WTC11 (cell line): ENCODE results near the gene MPST. TPM values are rescaled to one million over a fixed set of nuclear protein-coding genes. Genes with fewer than 3 reads are reported as not detected.

ENCODE experiments used
- ATAC-seq: fragments of 200-7000 bp; cut with Tn5 transposase; 2 replicates; pipeline ENCODE4 v1.10.0; 2021; ENCODE audit warnings: mild to moderate bottlenecking, moderate library complexity
- CTCF ChIA-PET: fragments of 300-600 bp; sonication (Branson Sonifier 250); formaldehyde crosslinking; loops from one replicate; lab custom pipeline; 2021; ENCODE audit warnings: antibody characterized with exemption; lab: Charles Lee
- POLR2A ChIA-PET: fragments of 350-600 bp; sonication (Branson Sonifier 250); formaldehyde crosslinking; loops from one replicate; lab custom pipeline; 2021; ENCODE audit warnings: antibody characterized with exemption; lab: Charles Lee
- DNase-seq: peaks from one replicate; pipeline ENCODE4 v3.0.0; 2021; ENCODE audit warnings: low spot score
- H3K27ac Mint-ChIP-seq: 2 replicates; pipeline ENCODE4 v1.8.0; 2021; ENCODE audit warnings: mixed read lengths
- H3K27me3 Mint-ChIP-seq: 2 replicates; pipeline ENCODE4 v1.8.0; 2021; ENCODE audit warnings: low read depth, mild to moderate bottlenecking, moderate library complexity, mixed read lengths
- H3K36me3 Mint-ChIP-seq: 2 replicates; pipeline ENCODE4 v1.8.0; 2021; ENCODE audit warnings: mixed read lengths
- H3K4me1 Mint-ChIP-seq: 2 replicates; pipeline ENCODE4 v1.8.0; 2022; ENCODE audit warnings: mixed read lengths
- H3K4me3 Mint-ChIP-seq: 2 replicates; pipeline ENCODE4 v1.8.0; 2021; ENCODE audit warnings: mild to moderate bottlenecking, moderate library complexity, mixed read lengths
- H3K9me3 Mint-ChIP-seq: 2 replicates; pipeline ENCODE4 v1.8.0; 2021; ENCODE audit warnings: mixed read lengths
- CREB1 ChIP-seq: sonication (generic); formaldehyde crosslinking; IDR thresholded peaks from 2 replicates; pipeline ENCODE4 v1.8.0; 2023; ENCODE audit warnings: mild to moderate bottlenecking, missing genetic modification reagents
- ESRRA ChIP-seq: sonication (generic); formaldehyde crosslinking; IDR thresholded peaks from 2 replicates; pipeline ENCODE4 v1.8.1; 2022; ENCODE audit warnings: mild to moderate bottlenecking, missing genetic modification reagents, borderline replicate concordance
- ETV6 ChIP-seq: sonication (generic); formaldehyde crosslinking; IDR thresholded peaks from 2 replicates; pipeline ENCODE4 v1.8.1; 2022; ENCODE audit warnings: mild to moderate bottlenecking, missing genetic modification reagents
- FOXK1 ChIP-seq: sonication (generic); formaldehyde crosslinking; IDR thresholded peaks from 2 replicates; pipeline ENCODE4 v1.8.0; 2022; ENCODE audit warnings: mild to moderate bottlenecking, moderate library complexity, missing genetic modification reagents
- HMGA2 ChIP-seq: fragments of 250-450 bp; sonication (Bioruptor Pico); IDR thresholded peaks from 2 replicates; pipeline ENCODE4 v1.4.0; 2021; ENCODE audit warnings: mild to moderate bottlenecking, moderate library complexity
- MXD4 ChIP-seq: fragments of 250-450 bp; sonication (Bioruptor Pico); IDR thresholded peaks from 2 replicates; pipeline ENCODE4 v1.8.0; 2021; ENCODE audit warnings: mild to moderate bottlenecking, moderate library complexity, borderline replicate concordance
- NFYB ChIP-seq: sonication (generic); formaldehyde crosslinking; conservative IDR thresholded peaks from 2 replicates; pipeline ENCODE4 v1.8.0; 2022; ENCODE audit warnings: low read depth, missing genetic modification reagents
- PRRX2 ChIP-seq: fragments of 250-450 bp; sonication (Bioruptor Pico); IDR thresholded peaks from 2 replicates; pipeline ENCODE4 v1.8.0; 2021; ENCODE audit warnings: mild to moderate bottlenecking
- RELA ChIP-seq: sonication (generic); formaldehyde crosslinking; IDR thresholded peaks from 2 replicates; pipeline ENCODE4 v1.8.1; 2022; ENCODE audit warnings: missing genetic modification reagents, mild to moderate bottlenecking, borderline replicate concordance
- TEAD4 ChIP-seq: sonication (generic); formaldehyde crosslinking; IDR thresholded peaks from 2 replicates; pipeline ENCODE4 v1.8.0; 2022; ENCODE audit warnings: mild to moderate bottlenecking, missing genetic modification reagents
- ZNF121 ChIP-seq: sonication (generic); formaldehyde crosslinking; IDR thresholded peaks from 2 replicates; pipeline ENCODE4 v1.8.0; 2023; ENCODE audit warnings: missing genetic modification reagents
- ZNF138 ChIP-seq: sonication (generic); formaldehyde crosslinking; conservative IDR thresholded peaks from 2 replicates; pipeline ENCODE4 v1.8.1; 2022; ENCODE audit warnings: mild to moderate bottlenecking, moderate library complexity, missing genetic modification reagents
- ZNF219 ChIP-seq: sonication (generic); formaldehyde crosslinking; IDR thresholded peaks from 2 replicates; pipeline ENCODE4 v1.8.0; 2023; ENCODE audit warnings: missing genetic modification reagents, mild to moderate bottlenecking, borderline replicate concordance
- ZNF263 ChIP-seq: sonication (generic); formaldehyde crosslinking; IDR thresholded peaks from 2 replicates; pipeline ENCODE4 v1.8.1; 2022; ENCODE audit warnings: low read depth, mild to moderate bottlenecking, moderate library complexity, missing genetic modification reagents
- ZNF671 ChIP-seq: fragments of 250-450 bp; sonication (Bioruptor Pico); IDR thresholded peaks from 2 replicates; pipeline ENCODE4 v1.8.0; 2021; ENCODE audit warnings: mild to moderate bottlenecking
- total RNA-seq: library from RNA; stranded (reverse); gene quantifications from 3 replicates; pipeline ENCODE4 v1.2.3, GENCODE V29; 2021
- TF ChIP-seq, protein P1 (sequence below): sonication (generic); formaldehyde crosslinking; conservative IDR thresholded peaks from 2 replicates; pipeline ENCODE4 v1.8.1; 2023; ENCODE audit warnings: mild to moderate bottlenecking, low read depth, missing genetic modification reagents, moderate library complexity
- TF ChIP-seq, protein P2 (sequence below): sonication (generic); formaldehyde crosslinking; IDR thresholded peaks from 2 replicates; pipeline ENCODE4 v1.8.1; 2023; ENCODE audit warnings: mild to moderate bottlenecking, moderate library complexity, missing genetic modification reagents
- TF ChIP-seq, protein P3 (sequence below): fragments of 250-450 bp; sonication (Bioruptor Pico); conservative IDR thresholded peaks from 2 replicates; pipeline ENCODE4 v1.9.0; 2021; ENCODE audit warnings: mild to moderate bottlenecking
- TF ChIP-seq, protein P4 (sequence below): sonication (generic); formaldehyde crosslinking; IDR thresholded peaks from 2 replicates; pipeline ENCODE4 v1.8.0; 2023; ENCODE audit warnings: mild to moderate bottlenecking, missing genetic modification reagents
- TF ChIP-seq, protein P5 (sequence below): sonication (generic); formaldehyde crosslinking; IDR thresholded peaks from 2 replicates; pipeline ENCODE4 v1.8.1; 2023; ENCODE audit warnings: mild to moderate bottlenecking, missing genetic modification reagents

MPST gene
- total RNA-seq, 1 experiment from 2014 or later = 86.6 TPM

DNA sequence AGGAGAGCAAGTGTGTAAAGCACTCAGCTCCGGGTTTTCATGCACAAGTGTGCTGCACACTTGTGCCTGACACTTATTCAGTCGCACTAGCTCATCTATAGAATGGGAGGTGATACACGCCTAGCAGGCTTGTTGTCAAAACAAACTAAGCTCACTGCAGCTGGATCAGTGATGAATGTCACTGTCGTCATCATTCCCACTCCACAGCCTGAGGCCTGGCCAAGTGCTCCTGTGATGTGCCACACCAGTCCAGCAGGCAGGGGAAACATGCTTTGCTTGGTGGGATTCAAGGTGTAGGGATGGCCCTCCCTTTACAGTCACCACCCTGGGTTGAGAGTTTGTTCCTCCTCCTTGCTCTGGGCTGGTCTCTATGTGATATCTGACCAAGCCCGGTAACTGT, 6.8 kb downstream of the MPST start (continued):
- TF ChIP-seq TEAD4 (CRISPR knock-in tag) (no peak), RELA (CRISPR knock-in tag) (no peak), ESRRA (CRISPR knock-in tag) (no peak), FOXK1 (CRISPR knock-in tag) (no peak)
- TF ChIP-seq, protein P1, sequence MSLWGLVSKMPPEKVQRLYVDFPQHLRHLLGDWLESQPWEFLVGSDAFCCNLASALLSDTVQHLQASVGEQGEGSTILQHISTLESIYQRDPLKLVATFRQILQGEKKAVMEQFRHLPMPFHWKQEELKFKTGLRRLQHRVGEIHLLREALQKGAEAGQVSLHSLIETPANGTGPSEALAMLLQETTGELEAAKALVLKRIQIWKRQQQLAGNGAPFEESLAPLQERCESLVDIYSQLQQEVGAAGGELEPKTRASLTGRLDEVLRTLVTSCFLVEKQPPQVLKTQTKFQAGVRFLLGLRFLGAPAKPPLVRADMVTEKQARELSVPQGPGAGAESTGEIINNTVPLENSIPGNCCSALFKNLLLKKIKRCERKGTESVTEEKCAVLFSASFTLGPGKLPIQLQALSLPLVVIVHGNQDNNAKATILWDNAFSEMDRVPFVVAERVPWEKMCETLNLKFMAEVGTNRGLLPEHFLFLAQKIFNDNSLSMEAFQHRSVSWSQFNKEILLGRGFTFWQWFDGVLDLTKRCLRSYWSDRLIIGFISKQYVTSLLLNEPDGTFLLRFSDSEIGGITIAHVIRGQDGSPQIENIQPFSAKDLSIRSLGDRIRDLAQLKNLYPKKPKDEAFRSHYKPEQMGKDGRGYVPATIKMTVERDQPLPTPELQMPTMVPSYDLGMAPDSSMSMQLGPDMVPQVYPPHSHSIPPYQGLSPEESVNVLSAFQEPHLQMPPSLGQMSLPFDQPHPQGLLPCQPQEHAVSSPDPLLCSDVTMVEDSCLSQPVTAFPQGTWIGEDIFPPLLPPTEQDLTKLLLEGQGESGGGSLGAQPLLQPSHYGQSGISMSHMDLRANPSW (CRISPR knock-in tag) = no peak
- TF ChIP-seq, protein P2, sequence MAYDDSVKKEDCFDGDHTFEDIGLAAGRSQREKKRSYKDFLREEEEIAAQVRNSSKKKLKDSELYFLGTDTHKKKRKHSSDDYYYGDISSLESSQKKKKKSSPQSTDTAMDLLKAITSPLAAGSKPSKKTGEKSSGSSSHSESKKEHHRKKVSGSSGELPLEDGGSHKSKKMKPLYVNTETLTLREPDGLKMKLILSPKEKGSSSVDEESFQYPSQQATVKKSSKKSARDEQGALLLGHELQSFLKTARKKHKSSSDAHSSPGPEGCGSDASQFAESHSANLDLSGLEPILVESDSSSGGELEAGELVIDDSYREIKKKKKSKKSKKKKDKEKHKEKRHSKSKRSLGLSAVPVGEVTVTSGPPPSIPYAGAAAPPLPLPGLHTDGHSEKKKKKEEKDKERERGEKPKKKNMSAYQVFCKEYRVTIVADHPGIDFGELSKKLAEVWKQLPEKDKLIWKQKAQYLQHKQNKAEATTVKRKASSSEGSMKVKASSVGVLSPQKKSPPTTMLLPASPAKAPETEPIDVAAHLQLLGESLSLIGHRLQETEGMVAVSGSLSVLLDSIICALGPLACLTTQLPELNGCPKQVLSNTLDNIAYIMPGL (CRISPR knock-in tag) = no peak

DNA sequence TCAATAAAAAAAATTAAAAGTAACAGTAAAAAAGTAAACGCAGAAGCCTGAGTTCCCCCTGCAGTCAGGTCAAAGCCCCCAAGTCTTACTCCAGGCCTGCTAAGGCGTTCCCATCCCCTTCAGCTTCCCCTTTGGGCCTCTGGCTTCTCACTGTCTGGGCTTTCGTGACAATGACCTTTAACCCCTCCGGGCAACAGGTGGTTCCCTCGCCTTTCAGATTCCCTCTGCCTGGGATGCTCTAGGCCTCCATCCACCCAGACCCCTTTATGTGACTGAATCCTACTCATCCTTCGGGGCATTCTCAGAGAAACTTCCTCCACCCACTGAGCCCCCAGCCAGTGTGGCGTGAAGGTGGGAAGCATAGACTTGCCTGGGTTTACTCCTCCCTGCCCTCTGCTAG, 8.0 kb downstream of the MPST start:
- no peak overlapping the region for H3K27ac Mint-ChIP-seq
- no peak for ATAC-seq
- H3K4me3 Mint-ChIP-seq = no peak overlapping the region
- CTCF ChIA-PET = no interaction called here
- H3K36me3 Mint-ChIP-seq = peaks cover 26% of the 10 kb centered on the region
- no peaks in the 10 kb centered on the region for H3K9me3 Mint-ChIP-seq
- no peaks in the 10 kb centered on the region for H3K27me3 Mint-ChIP-seq
- no peak for DNase-seq
- TF ChIP-seq, protein P3, sequence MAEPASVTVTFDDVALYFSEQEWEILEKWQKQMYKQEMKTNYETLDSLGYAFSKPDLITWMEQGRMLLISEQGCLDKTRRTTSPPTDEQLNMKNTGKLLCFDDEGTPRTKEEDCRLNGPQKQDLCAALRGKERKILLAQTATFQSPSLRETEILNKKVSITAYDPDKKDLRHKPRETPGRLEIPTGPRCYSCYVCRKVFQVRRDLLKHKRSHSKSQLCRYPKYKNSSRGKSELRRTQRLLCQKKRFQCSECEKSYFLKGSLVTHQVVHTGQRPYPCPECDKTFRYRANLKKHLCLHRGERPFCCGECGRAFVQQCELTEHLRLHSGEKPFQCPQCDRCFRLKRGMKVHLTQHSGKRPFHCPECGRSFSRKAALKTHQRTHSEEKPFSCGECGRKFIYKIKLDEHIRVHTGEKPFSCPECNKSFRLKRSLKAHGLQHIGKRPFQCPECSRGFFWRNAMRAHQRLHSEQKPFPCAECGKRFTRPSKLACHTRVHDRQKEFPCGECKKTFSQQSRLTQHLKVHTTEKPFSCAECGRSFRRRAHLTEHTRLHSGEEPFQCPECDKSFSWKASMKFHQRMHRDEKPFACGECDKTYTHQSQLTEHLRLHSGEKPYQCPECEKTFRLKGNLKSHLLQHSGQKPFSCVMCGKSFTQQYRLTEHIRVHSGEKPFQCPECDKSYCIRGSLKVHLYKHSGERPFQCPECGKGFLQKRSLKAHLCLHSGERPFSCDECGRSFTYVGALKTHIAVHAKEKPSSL (CRISPR knock-in tag) = no peak
- TF ChIP-seq HMGA2 (CRISPR knock-in tag) (no peak), ZNF121 (CRISPR knock-in tag) (no peak), MXD4 (CRISPR knock-in tag) (no peak)
- peaks cover 24% of the 10 kb centered on the region for H3K4me1 Mint-ChIP-seq
- POLR2A ChIA-PET = no interaction called here

DNA sequence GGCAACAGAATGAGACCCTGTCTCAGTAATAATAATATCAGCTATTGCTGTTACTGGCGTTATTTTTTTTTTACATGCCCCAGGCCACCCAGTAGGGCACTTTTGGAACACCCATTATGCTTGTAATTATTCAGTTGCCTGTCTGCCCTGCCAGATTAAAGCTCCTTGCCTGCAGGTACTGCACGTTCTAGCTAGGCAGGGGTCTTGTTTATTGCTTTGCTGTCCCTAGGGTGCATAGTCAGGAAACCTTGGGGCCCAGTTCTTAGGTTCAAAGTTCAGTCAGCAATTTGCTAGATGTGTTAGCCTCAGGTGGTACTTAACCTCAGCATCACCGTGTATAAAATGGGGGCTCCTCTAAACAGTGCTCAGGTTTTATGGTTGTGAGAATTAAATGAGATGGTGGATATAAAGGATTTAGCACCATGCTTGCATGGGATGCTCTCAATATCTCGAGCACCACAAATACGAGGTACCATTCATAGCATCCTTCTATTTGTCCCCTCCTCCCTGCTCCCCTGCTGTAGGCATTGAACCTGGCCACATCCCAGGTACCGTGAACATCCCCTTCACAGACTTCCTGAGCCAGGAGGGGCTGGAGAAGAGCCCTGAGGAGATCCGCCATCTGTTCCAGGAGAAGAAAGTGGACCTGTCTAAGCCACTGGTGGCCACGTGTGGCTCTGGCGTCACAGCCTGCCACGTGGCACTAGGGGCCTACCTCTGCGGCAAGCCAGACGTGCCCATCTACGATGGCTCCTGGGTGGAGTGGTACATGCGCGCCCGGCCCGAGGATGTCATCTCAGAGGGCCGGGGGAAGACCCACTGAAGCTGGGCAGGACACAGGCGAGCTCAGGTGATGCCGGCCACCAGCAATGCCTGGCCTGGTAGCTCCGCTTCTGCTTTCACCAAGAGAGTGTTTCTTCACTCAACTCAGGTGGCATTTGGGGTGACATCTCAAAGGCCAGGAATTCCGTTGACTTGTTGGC, 9.4 kb downstream of the MPST start:
- Mint-ChIP-seq H3K27me3 (no peaks in the 10 kb centered on the region; the same call in 1 of the 2 replicates), H3K36me3 (peaks cover 26% of the 10 kb centered on the region), H3K4me1 (peaks cover 35% of the 10 kb centered on the region), H3K4me3 (no peak overlapping the region), H3K9me3 (no peaks in the 10 kb centered on the region), H3K27ac (no peak overlapping the region)
- POLR2A ChIA-PET = interaction anchor here (1.6 kb wide), 1 partner anchor 10 kb away, joined by 5 read pairs; the partner anchor contains the start of genes MPST and TST
- ATAC-seq = no peak
- CTCF ChIA-PET = interaction anchor here (1.2 to 4.9 kb wide), 4 partner anchors 8 to 23 kb away, joined by 3 to 38 read pairs (median 4); partner anchors contain the start of genes KCTD17, MPST and TST
- no peak for DNase-seq
- TF ChIP-seq ZNF219 (CRISPR knock-in tag) = no peak
- TF ChIP-seq, protein P4, sequence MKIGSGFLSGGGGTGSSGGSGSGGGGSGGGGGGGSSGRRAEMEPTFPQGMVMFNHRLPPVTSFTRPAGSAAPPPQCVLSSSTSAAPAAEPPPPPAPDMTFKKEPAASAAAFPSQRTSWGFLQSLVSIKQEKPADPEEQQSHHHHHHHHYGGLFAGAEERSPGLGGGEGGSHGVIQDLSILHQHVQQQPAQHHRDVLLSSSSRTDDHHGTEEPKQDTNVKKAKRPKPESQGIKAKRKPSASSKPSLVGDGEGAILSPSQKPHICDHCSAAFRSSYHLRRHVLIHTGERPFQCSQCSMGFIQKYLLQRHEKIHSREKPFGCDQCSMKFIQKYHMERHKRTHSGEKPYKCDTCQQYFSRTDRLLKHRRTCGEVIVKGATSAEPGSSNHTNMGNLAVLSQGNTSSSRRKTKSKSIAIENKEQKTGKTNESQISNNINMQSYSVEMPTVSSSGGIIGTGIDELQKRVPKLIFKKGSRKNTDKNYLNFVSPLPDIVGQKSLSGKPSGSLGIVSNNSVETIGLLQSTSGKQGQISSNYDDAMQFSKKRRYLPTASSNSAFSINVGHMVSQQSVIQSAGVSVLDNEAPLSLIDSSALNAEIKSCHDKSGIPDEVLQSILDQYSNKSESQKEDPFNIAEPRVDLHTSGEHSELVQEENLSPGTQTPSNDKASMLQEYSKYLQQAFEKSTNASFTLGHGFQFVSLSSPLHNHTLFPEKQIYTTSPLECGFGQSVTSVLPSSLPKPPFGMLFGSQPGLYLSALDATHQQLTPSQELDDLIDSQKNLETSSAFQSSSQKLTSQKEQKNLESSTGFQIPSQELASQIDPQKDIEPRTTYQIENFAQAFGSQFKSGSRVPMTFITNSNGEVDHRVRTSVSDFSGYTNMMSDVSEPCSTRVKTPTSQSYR (CRISPR knock-in tag) = no peak
- no peak for TF ChIP-seq ZNF263 (CRISPR knock-in tag)
- TF ChIP-seq ZNF138 = no peak
- TF ChIP-seq ETV6 (CRISPR knock-in tag) = no peak
- no peak for TF ChIP-seq PRRX2 (CRISPR knock-in tag)
- no peak for TF ChIP-seq ZNF671 (CRISPR knock-in tag)
- TF ChIP-seq CREB1 (CRISPR knock-in tag) = no peak
- no peak for TF ChIP-seq MXD4 (CRISPR knock-in tag)
- TF ChIP-seq NFYB = no peak
- TF ChIP-seq, protein P5, sequence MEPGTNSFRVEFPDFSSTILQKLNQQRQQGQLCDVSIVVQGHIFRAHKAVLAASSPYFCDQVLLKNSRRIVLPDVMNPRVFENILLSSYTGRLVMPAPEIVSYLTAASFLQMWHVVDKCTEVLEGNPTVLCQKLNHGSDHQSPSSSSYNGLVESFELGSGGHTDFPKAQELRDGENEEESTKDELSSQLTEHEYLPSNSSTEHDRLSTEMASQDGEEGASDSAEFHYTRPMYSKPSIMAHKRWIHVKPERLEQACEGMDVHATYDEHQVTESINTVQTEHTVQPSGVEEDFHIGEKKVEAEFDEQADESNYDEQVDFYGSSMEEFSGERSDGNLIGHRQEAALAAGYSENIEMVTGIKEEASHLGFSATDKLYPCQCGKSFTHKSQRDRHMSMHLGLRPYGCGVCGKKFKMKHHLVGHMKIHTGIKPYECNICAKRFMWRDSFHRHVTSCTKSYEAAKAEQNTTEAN (CRISPR knock-in tag) = no peak
